ENCODE measurements around the gene NDRG3. TPM values are rescaled to one million over a fixed set of nuclear protein-coding genes. Genes with fewer than 3 reads are reported as not detected.

Gene NDRG3
- total RNA-seq, 6 donors from 2014 or later: 7.8 to 28.7 (median 18.2) TPM

DNA sequence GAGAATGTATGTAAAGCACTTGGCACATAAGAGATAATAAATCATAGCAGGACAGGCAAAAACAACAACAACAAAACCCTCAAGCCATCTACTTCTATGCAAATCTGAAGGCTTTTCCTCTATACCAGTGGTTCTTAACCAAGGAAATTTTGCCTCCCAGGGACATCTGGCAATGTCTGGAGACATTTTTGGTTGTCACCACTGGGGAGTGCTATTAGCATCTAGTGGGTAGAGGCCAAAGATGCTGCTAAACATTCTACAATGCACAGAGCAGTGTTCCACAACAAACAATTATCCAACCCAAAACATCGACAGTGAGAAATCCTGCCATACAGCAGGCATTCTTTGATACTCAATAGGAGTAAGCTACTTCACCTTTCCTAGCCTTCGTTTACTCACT is 28.2 kb downstream of the NDRG3 start:
- H3K27me3 ChIP-seq: no peaks in the 10 kb centered on the region
- no peaks in the 10 kb centered on the region for H3K9me3 ChIP-seq
- no peak overlapping the region for H3K4me3 ChIP-seq
- H3K36me3 ChIP-seq: peaks cover 0 to 20% (median 6%) of the 10 kb centered on the region in 4 donors
- WGBS, 2 donors: 80 to 98% methylated on average over 1 to 2 of the region's 2 CpGs
- H3K27ac ChIP-seq: no peak overlapping the region
- TF ChIP-seq POLR2A (IDR thresholded peaks at IDR 0.05) (no peak), EP300 (IDR thresholded peaks at IDR 0.05) (no peak), POLR2AphosphoS5 (IDR thresholded peaks at IDR 0.05) (no peak)
- TF ChIP-seq, protein P1, sequence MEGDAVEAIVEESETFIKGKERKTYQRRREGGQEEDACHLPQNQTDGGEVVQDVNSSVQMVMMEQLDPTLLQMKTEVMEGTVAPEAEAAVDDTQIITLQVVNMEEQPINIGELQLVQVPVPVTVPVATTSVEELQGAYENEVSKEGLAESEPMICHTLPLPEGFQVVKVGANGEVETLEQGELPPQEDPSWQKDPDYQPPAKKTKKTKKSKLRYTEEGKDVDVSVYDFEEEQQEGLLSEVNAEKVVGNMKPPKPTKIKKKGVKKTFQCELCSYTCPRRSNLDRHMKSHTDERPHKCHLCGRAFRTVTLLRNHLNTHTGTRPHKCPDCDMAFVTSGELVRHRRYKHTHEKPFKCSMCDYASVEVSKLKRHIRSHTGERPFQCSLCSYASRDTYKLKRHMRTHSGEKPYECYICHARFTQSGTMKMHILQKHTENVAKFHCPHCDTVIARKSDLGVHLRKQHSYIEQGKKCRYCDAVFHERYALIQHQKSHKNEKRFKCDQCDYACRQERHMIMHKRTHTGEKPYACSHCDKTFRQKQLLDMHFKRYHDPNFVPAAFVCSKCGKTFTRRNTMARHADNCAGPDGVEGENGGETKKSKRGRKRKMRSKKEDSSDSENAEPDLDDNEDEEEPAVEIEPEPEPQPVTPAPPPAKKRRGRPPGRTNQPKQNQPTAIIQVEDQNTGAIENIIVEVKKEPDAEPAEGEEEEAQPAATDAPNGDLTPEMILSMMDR (IDR thresholded peaks at IDR 0.05): peak in 4 of 6 experiments; percentile 5 to 26 (median 22)
- H3K4me1 ChIP-seq: no peaks in the 10 kb centered on the region
- no peak for DNase-seq
- no peak for ATAC-seq (ENCODE audit: low FRiP score in 2 of 2)

DNA sequence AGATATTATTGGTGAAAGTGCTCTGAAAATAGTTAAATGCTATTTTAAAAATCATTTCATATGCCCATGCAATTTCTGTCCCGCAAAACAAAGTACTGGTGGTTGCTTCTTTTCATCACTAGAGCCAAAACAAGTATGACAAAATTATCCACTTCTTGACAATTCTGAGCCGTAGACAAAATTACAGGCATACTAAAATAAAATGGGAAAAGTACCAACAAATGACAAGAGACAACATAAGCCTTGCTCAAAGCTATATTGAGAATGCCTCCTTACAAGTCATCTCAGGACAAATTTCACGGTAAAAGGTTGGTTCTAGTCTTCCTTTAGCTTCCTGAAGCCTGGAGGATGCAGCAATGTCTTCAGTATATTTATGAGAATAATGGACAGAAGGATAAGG is 28.9 kb downstream of the NDRG3 start:
- Histone ChIP-seq H3K9me3 (no peaks in the 10 kb centered on the region), H3K4me1 (no peaks in the 10 kb centered on the region), H3K27me3 (no peaks in the 10 kb centered on the region), H3K4me3 (no peak overlapping the region), H3K27ac (no peak overlapping the region), H3K36me3 (peaks cover 0 to 20% (median 6%) of the 10 kb centered on the region in 4 donors)
- DNase-seq: no peak
- WGBS, 2 donors: 91 to 93% methylated on average over 3 of the region's 3 CpGs
- no peak for ATAC-seq (ENCODE audit: low FRiP score in 2 of 2)
- TF ChIP-seq POLR2AphosphoS5 (IDR thresholded peaks at IDR 0.05) (no peak), POLR2A (IDR thresholded peaks at IDR 0.05) (no peak), EP300 (IDR thresholded peaks at IDR 0.05) (no peak)
- TF ChIP-seq, protein P1 (IDR thresholded peaks at IDR 0.05): no peak

DNA sequence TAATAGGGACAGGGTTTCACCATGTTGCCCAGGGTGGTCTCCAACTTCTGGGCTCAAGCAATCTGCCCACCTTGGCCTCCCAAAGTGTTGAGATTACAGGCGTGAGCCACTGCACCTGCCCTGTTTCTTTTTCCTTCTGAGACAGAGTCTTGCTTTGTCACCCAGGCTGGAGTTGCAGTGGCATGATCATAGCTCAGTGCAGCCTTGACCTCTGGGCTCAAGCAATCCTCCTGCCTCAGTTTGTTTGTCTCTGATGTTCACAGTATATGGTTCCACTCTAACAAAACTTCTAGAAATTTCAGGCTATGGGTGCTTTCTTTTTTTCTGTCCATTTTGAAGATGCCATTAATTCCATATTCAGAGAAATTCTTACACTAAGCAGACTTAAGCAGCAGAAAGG is 33.1 kb downstream of the NDRG3 start:
- DNase-seq (no peak), ATAC-seq (ENCODE audit: low FRiP score in 2 of 2) (no peak)
- Histone ChIP-seq H3K4me3 (no peak overlapping the region), H3K27ac (no peak overlapping the region), H3K9me3 (no peaks in the 10 kb centered on the region), H3K36me3 (no peaks in the 10 kb centered on the region), H3K27me3 (no peaks in the 10 kb centered on the region), H3K4me1 (no peaks in the 10 kb centered on the region)
- 92 to 100% methylated on average over 1 of the region's 1 CpG for WGBS, 2 donors
- TF ChIP-seq POLR2AphosphoS5 (IDR thresholded peaks at IDR 0.05): no peak
- TF ChIP-seq, protein P1 (IDR thresholded peaks at IDR 0.05): no peak
- TF ChIP-seq EP300 (IDR thresholded peaks at IDR 0.05): no peak
- no peak for TF ChIP-seq POLR2A (IDR thresholded peaks at IDR 0.05)

GRCh38 chr20:36709126-36709525 is 36.8 kb downstream of the NDRG3 start:
- WGBS, 2 donors: 85 to 86% methylated on average over 5 of the region's 5 CpGs

GRCh38 chr20:36703530-36703929 is 42.4 kb downstream of the NDRG3 start:
- Histone ChIP-seq H3K36me3 (peaks cover 0 to 9% (median 2%) of the 10 kb centered on the region in 4 donors), H3K9me3 (no peaks in the 10 kb centered on the region), H3K27me3 (no peaks in the 10 kb centered on the region), H3K4me3 (no peak overlapping the region), H3K27ac (no peak overlapping the region), H3K4me1 (no peaks in the 10 kb centered on the region)
- WGBS, 2 donors: 91 to 97% methylated on average over 4 of the region's 4 CpGs
- TF ChIP-seq POLR2A (IDR thresholded peaks at IDR 0.05) (no peak), EP300 (IDR thresholded peaks at IDR 0.05) (no peak), POLR2AphosphoS5 (IDR thresholded peaks at IDR 0.05) (no peak)
- TF ChIP-seq, protein P1 (IDR thresholded peaks at IDR 0.05): no peak
- ATAC-seq (ENCODE audit: low FRiP score in 2 of 2): no peak
- no peak for DNase-seq

More at GRCh38 chr20:36709126-36709525, 36.8 kb downstream of the NDRG3 start:
- no peak for DNase-seq
- Histone ChIP-seq H3K27ac (no peak overlapping the region), H3K27me3 (no peaks in the 10 kb centered on the region), H3K36me3 (peaks cover 0 to 9% (median 2%) of the 10 kb centered on the region in 4 donors), H3K9me3 (no peaks in the 10 kb centered on the region), H3K4me1 (no peaks in the 10 kb centered on the region), H3K4me3 (no peak overlapping the region)
- TF ChIP-seq EP300 (IDR thresholded peaks at IDR 0.05) (no peak), POLR2AphosphoS5 (IDR thresholded peaks at IDR 0.05) (no peak), POLR2A (IDR thresholded peaks at IDR 0.05) (no peak)
- TF ChIP-seq, protein P1 (IDR thresholded peaks at IDR 0.05): no peak
- no peak for ATAC-seq (ENCODE audit: low FRiP score in 2 of 2)
